HL-60 (cell line): ENCODE measurements around the gene PTGR3.

ENCODE experiments used
- DNase-seq, 2 experiments: peaks; one replicate each; pipeline ENCODE4 v3.0.0-alpha.2; 2010 to 2020; ENCODE audit warnings: low read depth in 1 of 2, low spot score in 1 of 2
- H3K27ac ChIP-seq: fragments of 250-450 bp; sonication (Bioruptor Pico); replicated peaks from 2 replicates; pipeline ENCODE4 v1.5.1; 2020; ENCODE audit warnings: mild to moderate bottlenecking, moderate library complexity
- H3K27me3 ChIP-seq: fragments of 250-450 bp; sonication (Bioruptor Pico); 2 replicates; pipeline ENCODE4 v1.5.1; 2021; ENCODE audit warnings: mild to moderate bottlenecking, moderate library complexity; ENCODE audit not compliant: insufficient read depth, poor library complexity, severe bottlenecking
- H3K4me3 ChIP-seq: replicated peaks from 2 replicates; pipeline ENCODE4 v1.5.1; 2011; ENCODE audit warnings: mild to moderate bottlenecking, control low read depth, low read length; ENCODE audit not compliant: insufficient read depth
- GABPA ChIP-seq: IDR thresholded peaks from 2 replicates; pipeline ENCODE4 v1.6.1; 2012; ENCODE audit warnings: low read depth
- POLR2AphosphoS5 ChIP-seq: IDR thresholded peaks from 2 replicates; pipeline ENCODE4 v1.6.1; 2012; ENCODE audit warnings: low read depth
- REST ChIP-seq: IDR thresholded peaks from 2 replicates; pipeline ENCODE4 v1.6.1; 2012; ENCODE audit warnings: low read depth; ENCODE audit not compliant: insufficient replicate concordance
- SPI1 ChIP-seq: IDR thresholded peaks from 2 replicates; pipeline ENCODE4 v1.6.1; 2012; ENCODE audit warnings: low read depth, mild to moderate bottlenecking, borderline replicate concordance
- TF ChIP-seq, protein P1 (sequence below): IDR thresholded peaks from one replicate; pipeline ENCODE4 v1.5.1; 2011; ENCODE audit warnings: low read length, control low read depth, inconsistent platforms; ENCODE audit not compliant: insufficient read depth

Gene PTGR3

DNA sequence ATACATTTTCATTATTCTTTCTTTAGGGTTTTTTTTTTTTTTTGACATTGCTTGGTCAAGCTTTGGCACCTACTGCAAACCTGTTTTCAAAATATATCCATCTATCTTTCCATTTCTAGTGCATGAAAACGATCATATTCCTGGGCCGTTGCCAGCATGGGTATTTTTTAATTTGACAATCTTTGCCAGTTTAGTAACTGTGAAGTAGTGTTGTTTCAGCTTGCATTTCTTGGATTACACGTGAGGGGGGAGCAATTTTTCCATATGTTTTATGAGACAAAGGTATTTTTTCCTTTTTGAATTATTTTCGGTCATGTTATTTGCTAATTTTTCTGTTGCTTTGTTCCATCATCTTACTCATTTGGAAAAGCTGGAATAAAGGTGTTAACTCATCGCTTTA lies 42.5 kb upstream of the PTGR3 start:
- TF ChIP-seq SPI1, result no peak
- no peak for TF ChIP-seq REST
- TF ChIP-seq, protein P1, sequence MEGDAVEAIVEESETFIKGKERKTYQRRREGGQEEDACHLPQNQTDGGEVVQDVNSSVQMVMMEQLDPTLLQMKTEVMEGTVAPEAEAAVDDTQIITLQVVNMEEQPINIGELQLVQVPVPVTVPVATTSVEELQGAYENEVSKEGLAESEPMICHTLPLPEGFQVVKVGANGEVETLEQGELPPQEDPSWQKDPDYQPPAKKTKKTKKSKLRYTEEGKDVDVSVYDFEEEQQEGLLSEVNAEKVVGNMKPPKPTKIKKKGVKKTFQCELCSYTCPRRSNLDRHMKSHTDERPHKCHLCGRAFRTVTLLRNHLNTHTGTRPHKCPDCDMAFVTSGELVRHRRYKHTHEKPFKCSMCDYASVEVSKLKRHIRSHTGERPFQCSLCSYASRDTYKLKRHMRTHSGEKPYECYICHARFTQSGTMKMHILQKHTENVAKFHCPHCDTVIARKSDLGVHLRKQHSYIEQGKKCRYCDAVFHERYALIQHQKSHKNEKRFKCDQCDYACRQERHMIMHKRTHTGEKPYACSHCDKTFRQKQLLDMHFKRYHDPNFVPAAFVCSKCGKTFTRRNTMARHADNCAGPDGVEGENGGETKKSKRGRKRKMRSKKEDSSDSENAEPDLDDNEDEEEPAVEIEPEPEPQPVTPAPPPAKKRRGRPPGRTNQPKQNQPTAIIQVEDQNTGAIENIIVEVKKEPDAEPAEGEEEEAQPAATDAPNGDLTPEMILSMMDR, result no peak
- TF ChIP-seq POLR2AphosphoS5, result no peak
- no peak for TF ChIP-seq GABPA
- H3K27me3 ChIP-seq, result no peaks in the 10 kb centered on the region
- H3K27ac ChIP-seq, result no peak overlapping the region
- DNase-seq, result no peak
- no peak overlapping the region for H3K4me3 ChIP-seq

DNA sequence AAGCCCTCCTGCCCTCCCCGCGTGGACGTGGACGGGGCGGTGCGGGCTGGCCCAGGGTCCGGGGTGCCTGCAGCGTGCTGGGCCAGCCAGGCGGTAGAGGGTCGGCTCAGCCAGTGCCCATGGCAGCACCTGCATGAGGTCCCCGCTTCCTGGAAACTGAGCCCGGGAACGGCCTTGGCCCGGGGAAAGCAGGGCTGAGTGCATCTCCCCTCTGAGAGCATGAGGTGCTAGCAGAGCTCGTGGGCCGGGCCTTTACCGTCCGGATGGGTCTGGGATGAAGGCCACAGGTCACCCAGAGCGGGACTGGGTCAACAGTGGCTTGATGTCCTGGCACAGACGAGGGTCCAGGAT lies 41.5 kb upstream of the PTGR3 start:
- Histone ChIP-seq H3K4me3 (no peak overlapping the region), H3K27ac (no peak overlapping the region), H3K27me3 (no peaks in the 10 kb centered on the region)
- no peak for DNase-seq
- TF ChIP-seq SPI1, result no peak
- TF ChIP-seq, protein P1, result no peak
- no peak for TF ChIP-seq GABPA
- no peak for TF ChIP-seq POLR2AphosphoS5
- TF ChIP-seq REST, result no peak

- no peaks in the 10 kb centered on the region for H3K27me3 ChIP-seq
- no peak overlapping the region for H3K4me3 ChIP-seq
- TF ChIP-seq SPI1 (peak; percentile 56; the same call in 1 of the 2 replicates), GABPA (no peak), REST (no peak), POLR2AphosphoS5 (peak; percentile 46; the same call in 1 of the 2 replicates)
- TF ChIP-seq, protein P1, result no peak
- H3K27ac ChIP-seq, result no peak overlapping the region
- peak; percentile 68 to 95 for DNase-seq
Measured at GRCh38 chr18:75249672-75250470, 40.9 kb upstream of the PTGR3 start.
